ENCODE results near the gene ZNF230. TPM values are rescaled to one million over a fixed set of nuclear protein-coding genes. Genes with fewer than 3 reads are reported as not detected.

The ZNF230 gene
- total and polyA plus RNA-seq, 2 of the 8 experiments (the other 6 are each of a cell fraction or from before 2014, with no cell fraction given), result 1.5 to 3.6 TPM

DNA sequence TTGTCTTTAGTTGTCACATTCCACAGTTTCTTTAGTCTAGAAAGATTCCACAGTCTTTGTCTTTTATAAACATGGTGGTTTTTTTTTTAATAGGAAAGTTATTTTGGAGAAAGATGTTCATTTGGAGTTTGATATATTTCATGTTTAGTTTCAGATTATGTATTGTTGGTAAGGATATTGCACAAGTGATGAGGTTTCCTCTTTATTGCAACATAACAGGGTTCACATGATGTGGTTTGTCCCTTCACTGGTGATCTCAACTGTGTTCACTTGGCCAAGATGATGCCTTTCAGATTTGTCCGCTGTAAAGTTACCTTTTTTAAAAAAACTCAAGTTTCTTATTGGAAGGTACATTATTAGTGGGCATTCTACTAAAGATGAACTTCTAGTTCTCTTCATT lies 3.2 kb downstream of the ZNF230 start:
- Histone ChIP-seq H3K4me3 (ENCODE audit: extremely low read depth in 1 of 4, insufficient read depth in 2 of 4, low read depth in 3 of 4, low read length in 4 of 4) (no peak overlapping the region), H3K79me1 (ENCODE audit: low read depth, low read length) (no peaks in the 10 kb centered on the region), H3K23me2 (ENCODE audit: low read depth, low read length) (peaks cover 9% of the 10 kb centered on the region), H3K4ac (replicated peaks; ENCODE audit: insufficient read length, low read depth, low read length) (no peak overlapping the region), H3K27me3 (replicated peaks in 1 of 4; ENCODE audit: control insufficient read depth in 3 of 4, extremely low read depth in 1 of 4, insufficient read depth in 3 of 4, low read length in 3 of 4) (no peaks in the 10 kb centered on the region), H2BK20ac (ENCODE audit: low read length) (no peak overlapping the region), H3K14ac (ENCODE audit: insufficient read length) (no peak overlapping the region), H3K27ac (ENCODE audit: low read depth, low read length) (no peak overlapping the region), H4K20me1 (replicated peaks in 1 of 2; ENCODE audit: control insufficient read depth in 1 of 2, insufficient read depth in 2 of 2, low read length in 2 of 2) (no peaks in the 10 kb centered on the region), H3K9me3 (ENCODE audit: insufficient read depth in 2 of 2, low read depth in 1 of 2, low read length in 1 of 2) (peaks cover 22 to 26% of the 10 kb centered on the region in 2 experiments), H2BK5ac (ENCODE audit: low read depth, low read length) (no peak overlapping the region), H3K36me3 (ENCODE audit: control insufficient read depth in 2 of 4, insufficient read depth in 4 of 4, low read length in 3 of 4) (peaks cover 2 to 32% (median 22%) of the 10 kb centered on the region in 4 experiments; a peak in 6 of 8 replicates), H3K79me2 (ENCODE audit: control insufficient read depth in 1 of 2, insufficient read depth in 2 of 2, low read length in 2 of 2) (no peaks in the 10 kb centered on the region), H4K91ac (replicated peaks; ENCODE audit: insufficient read length, low read length) (no peak overlapping the region), H2AK5ac (ENCODE audit: low read depth, low read length) (no peak overlapping the region), H3K18ac (ENCODE audit: extremely low read depth, low read length) (no peak overlapping the region), H2BK120ac (replicated peaks; ENCODE audit: low read depth, low read length) (no peak overlapping the region), H3K9ac (replicated peaks in 1 of 4; ENCODE audit: extremely low read depth in 1 of 4, low read depth in 3 of 4, low read length in 3 of 4) (no peak overlapping the region), H3K4me2 (ENCODE audit: insufficient read depth in 1 of 2, low read depth in 2 of 2, low read length in 2 of 2) (no peak overlapping the region), H2AFZ (ENCODE audit: low read length) (no peak overlapping the region), H4K5ac (ENCODE audit: insufficient read length, low read depth, low read length) (no peak overlapping the region), H3K56ac (replicated peaks; ENCODE audit: insufficient read length, low read depth, low read length) (no peak overlapping the region), H2BK12ac (ENCODE audit: low read depth, low read length) (no peak overlapping the region), H2BK15ac (ENCODE audit: low read length) (no peak overlapping the region), H3K4me1 (replicated peaks in 1 of 4; ENCODE audit: control insufficient read depth in 3 of 4, insufficient read depth in 4 of 4, low read length in 3 of 4) (peaks cover 0 to 3% (median 0%) of the 10 kb centered on the region in 4 experiments; a peak in 2 of 7 replicates), H3K23ac (ENCODE audit: insufficient read length) (no peak overlapping the region), H4K8ac (ENCODE audit: extremely low read depth, insufficient read depth, low read length) (no peak overlapping the region)
- DNase-seq (ENCODE audit: low read depth in 1 of 2, low spot score in 2 of 2) (no peak), FAIRE-seq (no peak)
- ChIA-PET POLR2A (ENCODE audit: partially characterized antibody) (no interaction called here), CTCF (ENCODE audit: partially characterized antibody) (no interaction called here)
- WGBS, 2 experiments (ENCODE audit: extremely low coverage in 1 of 2, insufficient coverage in 1 of 2, insufficient read length in 1 of 2, insufficient replicate concordance in 2 of 2, low coverage in 1 of 2, low lambda C conversion rate in 2 of 2, missing lambda C conversion rate in 1 of 2), result 85% methylated on average over 1 of the region's 1 CpG; no CpG with 5 or more reads in 1 of the 2 experiments
- no peak for TF ChIP-seq CTCF (IDR thresholded peaks at IDR 0.05; ENCODE audit: control extremely low read depth in 1 of 3, insufficient read depth in 1 of 3, low read depth in 1 of 3, low read length in 3 of 3)
- no peak for TF ChIP-seq CBX8 (IDR thresholded peaks at IDR 0.05; ENCODE audit: borderline replicate concordance, low read depth, low read length)
- no peak for TF ChIP-seq MAFK (IDR thresholded peaks at IDR 0.05; ENCODE audit: low read depth, low read length)
- TF ChIP-seq TAF1 (IDR thresholded peaks at IDR 0.05; ENCODE audit: low read depth, low read length), result no peak

Data from H1 (cell line).